A673 (cell line): Measurements from ENCODE around the gene CCDC154. TPM values are rescaled to one million over a fixed set of nuclear protein-coding genes. Genes with fewer than 3 reads are reported as not detected.
A peak's percentile ranks its signal among the peaks of the same experiment; 100 is the strongest.

Experiments
- BruUV-seq: library from RNA; stranded (reverse); fragments of 400-500 nt; replicated peaks from 2 replicates; lab custom pipeline; 2021; lab: Mats Ljungman, UMichigan
- CTCF ChIA-PET: fragments of 300-600 bp; sonication (Branson Sonifier 250); formaldehyde crosslinking; loops from one replicate; lab custom pipeline; 2022; ENCODE audit warnings: antibody characterized with exemption; lab: Charles Lee
- POLR2A ChIA-PET: fragments of 300-600 bp; sonication (Branson Sonifier 250); formaldehyde crosslinking; loops from one replicate; lab custom pipeline; 2022; ENCODE audit warnings: antibody characterized with exemption; ENCODE audit not compliant: low non-redundant PET; lab: Charles Lee
- DNase-seq: peaks from one replicate; pipeline ENCODE4 v3.0.0-alpha.2; 2015; ENCODE audit warnings: low spot score
- H3K27ac ChIP-seq: fragments of 200-600 bp; sonication (generic); 2 replicates; pipeline ENCODE4 v1.5.1; 2016; ENCODE audit warnings: mixed run types, low read depth, mild to moderate bottlenecking, mixed read lengths, antibody characterized with exemption, low read length; ENCODE audit not compliant: poor library complexity, severe bottlenecking
- H3K27me3 ChIP-seq: fragments of 200-600 bp; sonication (generic); replicated peaks from 2 replicates; pipeline ENCODE4 v1.6.1; 2017; ENCODE audit warnings: mixed run types, low read depth, mild to moderate bottlenecking, mixed read lengths, antibody characterized with exemption, low read length; ENCODE audit not compliant: insufficient read depth, poor library complexity
- H3K36me3 ChIP-seq: fragments of 200-600 bp; sonication (generic); 2 replicates; pipeline ENCODE4 v1.6.1; 2016; ENCODE audit warnings: mixed run types, mild to moderate bottlenecking, mixed read lengths, antibody characterized with exemption, low read length; ENCODE audit not compliant: insufficient read depth, poor library complexity, severe bottlenecking
- H3K4me1 ChIP-seq: fragments of 200-600 bp; sonication (generic); 2 replicates; pipeline ENCODE4 v1.6.1; 2017; ENCODE audit warnings: mixed run types, mild to moderate bottlenecking, mixed read lengths, antibody characterized with exemption, low read length; ENCODE audit not compliant: insufficient read depth, poor library complexity, severe bottlenecking
- H3K4me3 ChIP-seq: fragments of 200-600 bp; sonication (generic); 2 replicates; pipeline ENCODE4 v1.5.1; 2016; ENCODE audit warnings: low read depth, mixed run types, mild to moderate bottlenecking, mixed read lengths, low read length; ENCODE audit not compliant: poor library complexity, severe bottlenecking
- H3K9me3 ChIP-seq: fragments of 200-600 bp; sonication (generic); 2 replicates; pipeline ENCODE4 v1.6.1; 2016; ENCODE audit warnings: mixed run types, low read depth, mild to moderate bottlenecking, mixed read lengths, antibody characterized with exemption, low read length; ENCODE audit not compliant: poor library complexity, severe bottlenecking
- EZH2 ChIP-seq: fragments of 200-600 bp; sonication (generic); IDR thresholded peaks from 2 replicates; pipeline ENCODE4 v1.6.1; 2017; ENCODE audit warnings: borderline replicate concordance, low read depth, mild to moderate bottlenecking, mixed read lengths, antibody characterized with exemption, low read length; ENCODE audit not compliant: poor library complexity, severe bottlenecking
- intact Hi-C: fragments of 100-400 bp; cut with micrococcal nuclease; formaldehyde crosslinking; loops from one replicate; pipeline ENCODE4 v1.10.0; 2022; ENCODE audit not compliant: unreplicated experiment
- total RNA-seq: library from RNA; stranded (reverse); gene quantifications from 2 replicates; pipeline ENCODE4 v1.2.3, GENCODE V29; 2021
- TF ChIP-seq, protein P1 (sequence below): fragments of 300-800, 200-600 bp; sonication (generic); conservative IDR thresholded peaks from 2 replicates; pipeline ENCODE4 v1.5.1; 2017; ENCODE audit warnings: low read depth, mild to moderate bottlenecking, antibody characterized with exemption, low read length, moderate library complexity, mixed read lengths

The CCDC154 gene
- total RNA-seq, 1 experiment from 2014 or later, result 1.2 TPM

DNA sequence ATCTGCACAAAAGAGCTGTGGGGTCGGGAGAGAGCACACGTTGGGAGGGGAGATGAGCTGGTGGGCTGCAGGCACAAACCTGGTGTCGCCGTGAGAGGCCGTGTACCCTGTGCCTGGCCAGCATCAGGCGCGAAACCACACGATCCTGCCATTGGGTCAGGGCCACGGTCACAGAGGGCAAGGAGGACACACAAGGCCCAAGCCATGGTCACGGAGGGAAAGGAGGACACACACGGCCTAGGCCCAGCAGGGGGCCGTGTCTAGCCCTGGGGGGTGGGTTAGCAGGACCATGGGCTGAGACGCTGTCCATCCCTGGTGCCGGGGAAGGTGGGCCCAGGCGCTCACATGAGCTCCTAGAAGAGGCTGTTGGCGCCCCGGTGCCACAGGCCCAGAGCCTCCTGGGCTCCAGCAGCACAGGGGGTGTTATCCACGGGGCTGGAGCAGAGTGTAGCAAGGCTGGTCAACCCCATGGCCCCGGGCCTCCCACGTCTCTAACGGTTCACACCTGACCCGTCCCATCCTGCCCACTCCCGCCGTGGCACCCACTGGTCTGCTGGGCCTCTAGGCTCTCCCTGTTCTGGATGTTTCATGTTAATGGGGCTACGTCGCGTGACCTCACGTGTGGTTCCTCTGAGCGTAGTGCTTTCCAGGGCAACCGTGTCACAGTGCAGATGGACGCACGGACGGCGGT lies 7.5 kb upstream of the CCDC154 start:
- no peak overlapping the region for H3K27ac ChIP-seq
- TF ChIP-seq, protein P1, sequence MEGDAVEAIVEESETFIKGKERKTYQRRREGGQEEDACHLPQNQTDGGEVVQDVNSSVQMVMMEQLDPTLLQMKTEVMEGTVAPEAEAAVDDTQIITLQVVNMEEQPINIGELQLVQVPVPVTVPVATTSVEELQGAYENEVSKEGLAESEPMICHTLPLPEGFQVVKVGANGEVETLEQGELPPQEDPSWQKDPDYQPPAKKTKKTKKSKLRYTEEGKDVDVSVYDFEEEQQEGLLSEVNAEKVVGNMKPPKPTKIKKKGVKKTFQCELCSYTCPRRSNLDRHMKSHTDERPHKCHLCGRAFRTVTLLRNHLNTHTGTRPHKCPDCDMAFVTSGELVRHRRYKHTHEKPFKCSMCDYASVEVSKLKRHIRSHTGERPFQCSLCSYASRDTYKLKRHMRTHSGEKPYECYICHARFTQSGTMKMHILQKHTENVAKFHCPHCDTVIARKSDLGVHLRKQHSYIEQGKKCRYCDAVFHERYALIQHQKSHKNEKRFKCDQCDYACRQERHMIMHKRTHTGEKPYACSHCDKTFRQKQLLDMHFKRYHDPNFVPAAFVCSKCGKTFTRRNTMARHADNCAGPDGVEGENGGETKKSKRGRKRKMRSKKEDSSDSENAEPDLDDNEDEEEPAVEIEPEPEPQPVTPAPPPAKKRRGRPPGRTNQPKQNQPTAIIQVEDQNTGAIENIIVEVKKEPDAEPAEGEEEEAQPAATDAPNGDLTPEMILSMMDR, result no peak
- TF ChIP-seq EZH2, result no peak
- no peak overlapping the region for H3K4me3 ChIP-seq
- no peaks in the 10 kb centered on the region for H3K27me3 ChIP-seq
- H3K9me3 ChIP-seq, result no peaks in the 10 kb centered on the region
- POLR2A ChIA-PET, result no interaction called here
- DNase-seq, result no peak
- H3K4me1 ChIP-seq, result no peaks in the 10 kb centered on the region
- CTCF ChIA-PET, result no interaction called here
- no TSS peak for BruUV-seq
- intact Hi-C loops, result no loop called here
- peaks cover 6% of the 10 kb centered on the region for H3K36me3 ChIP-seq

GRCh38 chr16:1450841-1451240 lies 6.5 kb upstream of the CCDC154 start:
- TF ChIP-seq EZH2, result no peak
- TF ChIP-seq, protein P1, result no peak
- no TSS peak for BruUV-seq
- POLR2A ChIA-PET, result no interaction called here
- intact Hi-C loops, result no loop called here
- Histone ChIP-seq H3K36me3 (peaks cover 6% of the 10 kb centered on the region), H3K27ac (no peak overlapping the region), H3K27me3 (no peaks in the 10 kb centered on the region), H3K4me1 (no peaks in the 10 kb centered on the region), H3K9me3 (no peaks in the 10 kb centered on the region), H3K4me3 (no peak overlapping the region)
- no peak for DNase-seq
- CTCF ChIA-PET, result no interaction called here

- H3K36me3 ChIP-seq, result peaks cover 6% of the 10 kb centered on the region
- CTCF ChIA-PET, result no interaction called here
- no TSS peak for BruUV-seq
Measured at GRCh38 chr16:1450218-1450617, 5.9 kb upstream of the CCDC154 start.

More at GRCh38 chr16:1450218-1450617, 5.9 kb upstream of the CCDC154 start:
- no peak for DNase-seq
- POLR2A ChIA-PET, result no interaction called here
- Histone ChIP-seq H3K4me3 (no peak overlapping the region), H3K9me3 (no peaks in the 10 kb centered on the region), H3K27me3 (no peaks in the 10 kb centered on the region), H3K27ac (no peak overlapping the region), H3K4me1 (no peaks in the 10 kb centered on the region)
- intact Hi-C loops, result no loop called here
- no peak for TF ChIP-seq EZH2
- TF ChIP-seq, protein P1, result peak; percentile 28; the same call in 1 of the 2 replicates
